ENCODE data around the gene ABHD10. TPM values are rescaled to one million over a fixed set of nuclear protein-coding genes. Genes with fewer than 3 reads are reported as not detected.

The ABHD10 gene
- total and polyA plus RNA-seq, 7 experiments from 2014 or later: 18.4 to 44.5 (median 37.6) TPM

DNA sequence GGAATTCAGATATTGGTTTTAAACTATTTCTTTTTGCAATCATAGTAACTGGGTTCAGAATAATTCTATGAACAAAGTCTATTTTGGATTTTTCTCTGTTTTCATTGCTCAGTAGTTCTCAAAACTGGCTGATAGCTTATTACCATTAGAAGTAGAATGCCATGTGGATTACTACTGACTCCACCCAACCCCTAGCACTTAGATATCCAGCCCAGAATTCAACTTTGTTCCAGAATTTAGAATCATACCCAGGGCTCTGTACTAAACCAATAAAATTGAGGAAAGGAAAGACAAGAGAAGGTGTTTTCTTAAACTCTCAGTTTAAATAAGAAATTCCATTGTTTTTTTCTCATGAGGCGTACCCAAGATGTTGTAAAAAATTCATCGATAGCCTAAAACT lies 39.0 kb upstream of the ABHD10 start:
- H3K27ac Mint-ChIP-seq: no peak overlapping the region
- no peak for DNase-seq
- H3K4me1 Mint-ChIP-seq: no peaks in the 10 kb centered on the region
- intact Hi-C loops (cut with micrococcal nuclease): no loop called here
- peaks cover 0 to 3% (median 0%) of the 10 kb centered on the region in 3 experiments for H3K36me3 ChIP-seq (ENCODE audit: control insufficient read depth in 2 of 3, insufficient read depth in 3 of 3, low read length in 3 of 3)
- no peak for ATAC-seq
- no peak overlapping the region for H3K4me3 Mint-ChIP-seq
- POLR2A ChIA-PET: no interaction called here
- no peaks in the 10 kb centered on the region for H3K27me3 Mint-ChIP-seq
- CTCF ChIA-PET: no interaction called here
- no peaks in the 10 kb centered on the region for H3K4me1 ChIP-seq (ENCODE audit: control insufficient read depth in 2 of 2, insufficient read depth in 2 of 2, low read length in 2 of 2)
- no peaks in the 10 kb centered on the region for H3K9me3 ChIP-seq (ENCODE audit: control insufficient read depth in 2 of 3, low read length in 3 of 3)
- no peak overlapping the region for H3K27ac ChIP-seq (ENCODE audit: low read depth, low read length)
- H3K9me3 Mint-ChIP-seq: no peaks in the 10 kb centered on the region
- H3K27me3 ChIP-seq (ENCODE audit: control insufficient read depth in 2 of 2, insufficient read depth in 2 of 2, low read length in 2 of 2): no peaks in the 10 kb centered on the region
- H3K36me3 Mint-ChIP-seq: no peaks in the 10 kb centered on the region
- H3K4me3 ChIP-seq (ENCODE audit: low read length): no peak overlapping the region

DNA sequence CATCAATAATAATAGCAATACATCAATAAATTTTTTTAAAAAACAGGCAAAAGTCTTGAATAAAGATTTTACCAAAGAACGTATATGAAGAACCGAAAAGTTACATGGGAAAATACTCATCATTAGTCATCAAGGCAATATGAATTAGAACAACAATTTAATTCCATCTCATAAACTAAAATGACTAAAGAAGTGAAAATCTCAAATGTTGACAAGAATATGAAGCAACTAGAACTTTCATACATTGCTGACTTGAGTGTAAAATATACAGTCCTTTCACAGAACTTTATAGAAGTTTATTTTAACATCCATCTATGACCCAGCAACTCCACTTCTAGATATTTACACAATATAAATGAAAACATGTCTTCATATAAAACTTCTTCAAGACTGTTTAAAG lies 35.3 kb upstream of the ABHD10 start:
- no peak for ATAC-seq
- Histone ChIP-seq H3K4me1 (ENCODE audit: control insufficient read depth in 2 of 2, insufficient read depth in 2 of 2, low read length in 2 of 2) (no peaks in the 10 kb centered on the region), H3K36me3 (ENCODE audit: control insufficient read depth in 2 of 3, insufficient read depth in 3 of 3, low read length in 3 of 3) (peaks cover 0 to 3% (median 0%) of the 10 kb centered on the region in 3 experiments), H3K9me3 (ENCODE audit: control insufficient read depth in 2 of 3, low read length in 3 of 3) (no peaks in the 10 kb centered on the region), H3K27ac (ENCODE audit: low read depth, low read length) (no peak overlapping the region), H3K27me3 (ENCODE audit: control insufficient read depth in 2 of 2, insufficient read depth in 2 of 2, low read length in 2 of 2) (no peaks in the 10 kb centered on the region), H3K4me3 (ENCODE audit: low read length) (no peak overlapping the region)
- H3K27ac Mint-ChIP-seq: no peak overlapping the region
- no peak for DNase-seq
- H3K4me3 Mint-ChIP-seq: no peak overlapping the region
- CTCF ChIA-PET: no interaction called here
- no peaks in the 10 kb centered on the region for H3K36me3 Mint-ChIP-seq
- intact Hi-C loops (cut with micrococcal nuclease): no loop called here
- H3K9me3 Mint-ChIP-seq: no peaks in the 10 kb centered on the region
- H3K27me3 Mint-ChIP-seq: peaks cover 0 to 11% (median 0%) of the 10 kb centered on the region in 5 donors
- POLR2A ChIA-PET: no interaction called here
- H3K4me1 Mint-ChIP-seq: no peaks in the 10 kb centered on the region

DNA sequence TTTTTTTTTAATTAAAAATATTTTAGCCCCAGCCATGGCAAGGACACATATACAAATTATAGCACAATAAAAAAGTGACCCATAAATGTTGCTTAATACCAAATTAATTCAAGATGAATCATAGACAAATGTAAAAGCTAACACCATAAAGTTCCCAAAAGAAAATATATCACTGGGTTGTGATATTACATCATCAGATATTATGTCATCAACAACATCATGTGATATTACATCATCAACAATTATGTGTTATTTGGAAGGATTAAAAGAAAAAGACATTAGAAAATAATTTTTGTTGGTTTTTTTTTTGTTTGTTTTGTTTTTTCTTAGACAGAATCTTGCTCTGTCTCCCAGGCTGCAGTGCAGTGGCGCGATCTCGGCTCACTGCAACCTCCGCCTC lies 34.5 kb upstream of the ABHD10 start:
- no peak overlapping the region for H3K27ac Mint-ChIP-seq
- peaks cover 0 to 17% (median under 1%) of the 10 kb centered on the region in 5 donors for H3K27me3 Mint-ChIP-seq
- Histone ChIP-seq H3K27me3 (ENCODE audit: control insufficient read depth in 2 of 2, insufficient read depth in 2 of 2, low read length in 2 of 2) (no peaks in the 10 kb centered on the region), H3K27ac (ENCODE audit: low read depth, low read length) (no peak overlapping the region), H3K4me3 (ENCODE audit: low read length) (no peak overlapping the region), H3K9me3 (ENCODE audit: control insufficient read depth in 2 of 3, low read length in 3 of 3) (no peaks in the 10 kb centered on the region), H3K4me1 (ENCODE audit: control insufficient read depth in 2 of 2, insufficient read depth in 2 of 2, low read length in 2 of 2) (no peaks in the 10 kb centered on the region), H3K36me3 (ENCODE audit: control insufficient read depth in 2 of 3, insufficient read depth in 3 of 3, low read length in 3 of 3) (peaks cover 0 to 3% (median 0%) of the 10 kb centered on the region in 3 experiments)
- H3K4me1 Mint-ChIP-seq: no peaks in the 10 kb centered on the region
- no peak overlapping the region for H3K4me3 Mint-ChIP-seq
- CTCF ChIA-PET: no interaction called here
- DNase-seq (no peak), ATAC-seq (no peak)
- no peaks in the 10 kb centered on the region for H3K9me3 Mint-ChIP-seq
- POLR2A ChIA-PET: interaction anchor here (0.7 kb wide), 1 partner anchor 1011 kb away, joined by 4 read pairs; no protein-coding TSS in a partner anchor
- intact Hi-C loops (cut with micrococcal nuclease): no loop called here
- no peaks in the 10 kb centered on the region for H3K36me3 Mint-ChIP-seq

DNA sequence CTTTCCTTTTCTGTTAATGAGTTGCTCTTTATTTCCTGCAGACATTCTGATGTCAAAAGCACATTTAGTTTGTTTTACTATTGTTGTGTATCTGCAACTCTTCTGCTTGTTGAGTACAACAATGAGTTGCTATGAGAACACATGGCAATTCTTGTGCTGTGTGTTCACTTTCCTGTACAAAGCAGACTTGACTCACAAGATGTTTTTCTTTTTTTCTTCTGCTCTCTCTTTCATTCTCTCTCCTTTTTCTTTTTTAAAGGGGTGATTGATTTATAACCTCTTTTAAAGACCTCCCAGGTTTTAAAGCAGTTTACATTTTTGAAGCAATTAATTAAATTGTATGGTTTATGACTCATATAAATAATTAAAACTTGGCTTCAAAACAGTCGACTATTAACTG lies 31.6 kb upstream of the ABHD10 start:
- intact Hi-C loops (cut with micrococcal nuclease): no loop called here
- Mint-ChIP-seq H3K4me3 (no peak overlapping the region), H3K36me3 (no peaks in the 10 kb centered on the region), H3K27ac (no peak overlapping the region), H3K27me3 (peaks cover 0 to 25% (median 4%) of the 10 kb centered on the region in 5 donors), H3K9me3 (no peaks in the 10 kb centered on the region), H3K4me1 (no peaks in the 10 kb centered on the region)
- Histone ChIP-seq H3K36me3 (ENCODE audit: control insufficient read depth in 2 of 3, insufficient read depth in 3 of 3, low read length in 3 of 3) (no peaks in the 10 kb centered on the region), H3K27ac (ENCODE audit: low read depth, low read length) (no peak overlapping the region), H3K4me3 (ENCODE audit: low read length) (no peak overlapping the region), H3K9me3 (ENCODE audit: control insufficient read depth in 2 of 3, low read length in 3 of 3) (no peaks in the 10 kb centered on the region), H3K4me1 (ENCODE audit: control insufficient read depth in 2 of 2, insufficient read depth in 2 of 2, low read length in 2 of 2) (no peaks in the 10 kb centered on the region), H3K27me3 (ENCODE audit: control insufficient read depth in 2 of 2, insufficient read depth in 2 of 2, low read length in 2 of 2) (no peaks in the 10 kb centered on the region)
- DNase-seq: no peak
- no peak for ATAC-seq
- ChIA-PET CTCF (no interaction called here), POLR2A (no interaction called here)

DNA sequence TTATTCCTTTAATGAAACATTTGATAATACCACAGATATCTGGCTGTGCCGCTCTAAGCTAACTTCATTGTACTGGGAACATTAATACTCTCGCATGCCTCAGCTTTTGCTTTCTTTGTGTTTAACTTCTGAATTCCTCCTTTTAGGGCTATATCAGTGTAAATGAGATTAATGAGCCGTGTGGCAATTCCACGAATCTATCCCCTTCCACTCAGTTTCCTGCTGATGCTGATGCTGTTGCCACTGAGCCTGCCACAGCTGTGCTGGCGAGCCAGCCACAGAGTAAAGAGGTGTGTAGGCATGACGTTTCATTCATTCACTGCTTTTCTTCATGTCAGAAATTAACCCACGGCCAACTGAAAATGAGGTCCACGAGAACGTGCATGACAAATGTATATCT lies 30.0 kb upstream of the ABHD10 start:
- no peaks in the 10 kb centered on the region for H3K9me3 ChIP-seq (ENCODE audit: control insufficient read depth in 2 of 3, low read length in 3 of 3)
- Mint-ChIP-seq H3K4me3 (no peak overlapping the region), H3K27ac (no peak overlapping the region), H3K36me3 (no peaks in the 10 kb centered on the region), H3K4me1 (no peaks in the 10 kb centered on the region), H3K27me3 (peaks cover 0 to 25% (median 4%) of the 10 kb centered on the region in 5 donors), H3K9me3 (no peaks in the 10 kb centered on the region)
- intact Hi-C loops (cut with micrococcal nuclease): no loop called here
- H3K4me3 ChIP-seq (ENCODE audit: low read length): no peak overlapping the region
- POLR2A ChIA-PET: no interaction called here
- ATAC-seq (no peak), DNase-seq (no peak)
- H3K27me3 ChIP-seq (ENCODE audit: control insufficient read depth in 2 of 2, insufficient read depth in 2 of 2, low read length in 2 of 2): no peaks in the 10 kb centered on the region
- no peaks in the 10 kb centered on the region for H3K4me1 ChIP-seq (ENCODE audit: control insufficient read depth in 2 of 2, insufficient read depth in 2 of 2, low read length in 2 of 2)
- no peaks in the 10 kb centered on the region for H3K36me3 ChIP-seq (ENCODE audit: control insufficient read depth in 2 of 3, insufficient read depth in 3 of 3, low read length in 3 of 3)
- H3K27ac ChIP-seq (ENCODE audit: low read depth, low read length): no peak overlapping the region
- CTCF ChIA-PET: no interaction called here

DNA sequence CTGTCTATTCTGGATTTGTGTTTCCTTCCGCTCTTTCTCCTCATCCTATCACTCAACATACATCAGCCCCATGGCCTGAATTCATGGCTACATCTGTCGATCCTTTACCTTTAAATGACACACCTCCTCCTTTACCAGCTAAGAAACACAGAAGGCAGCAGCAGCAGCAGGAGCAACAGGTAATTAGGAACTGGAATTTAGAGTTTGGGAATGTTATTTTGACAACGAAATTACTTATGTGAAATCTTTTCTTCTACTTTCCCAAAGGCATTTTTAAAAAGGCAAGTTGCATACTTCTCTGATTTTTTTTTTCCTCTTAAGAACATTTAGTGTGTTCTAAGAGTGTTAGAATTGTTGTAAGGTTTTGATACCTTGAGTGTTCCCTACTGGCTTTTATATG lies 29.1 kb upstream of the ABHD10 start:
- no peak overlapping the region for H3K4me3 Mint-ChIP-seq
- ChIA-PET CTCF (no interaction called here), POLR2A (interaction anchor here (0.7 kb wide), 1 partner anchor 201 kb away, joined by 6 read pairs; no protein-coding TSS in a partner anchor)
- peaks cover 0 to 25% (median 4%) of the 10 kb centered on the region in 5 donors for H3K27me3 Mint-ChIP-seq
- no peak overlapping the region for H3K27ac Mint-ChIP-seq
- no peak overlapping the region for H3K4me3 ChIP-seq (ENCODE audit: low read length)
- H3K36me3 Mint-ChIP-seq: no peaks in the 10 kb centered on the region
- H3K27me3 ChIP-seq (ENCODE audit: control insufficient read depth in 2 of 2, insufficient read depth in 2 of 2, low read length in 2 of 2): no peaks in the 10 kb centered on the region
- no peak for DNase-seq
- H3K9me3 ChIP-seq (ENCODE audit: control insufficient read depth in 2 of 3, low read length in 3 of 3): no peaks in the 10 kb centered on the region
- ATAC-seq: no peak
- no peaks in the 10 kb centered on the region for H3K4me1 Mint-ChIP-seq
- H3K36me3 ChIP-seq (ENCODE audit: control insufficient read depth in 2 of 3, insufficient read depth in 3 of 3, low read length in 3 of 3): no peaks in the 10 kb centered on the region
- H3K4me1 ChIP-seq (ENCODE audit: control insufficient read depth in 2 of 2, insufficient read depth in 2 of 2, low read length in 2 of 2): no peaks in the 10 kb centered on the region
- no peak overlapping the region for H3K27ac ChIP-seq (ENCODE audit: low read depth, low read length)
- H3K9me3 Mint-ChIP-seq: no peaks in the 10 kb centered on the region
- intact Hi-C loops (cut with micrococcal nuclease): no loop called here

DNA sequence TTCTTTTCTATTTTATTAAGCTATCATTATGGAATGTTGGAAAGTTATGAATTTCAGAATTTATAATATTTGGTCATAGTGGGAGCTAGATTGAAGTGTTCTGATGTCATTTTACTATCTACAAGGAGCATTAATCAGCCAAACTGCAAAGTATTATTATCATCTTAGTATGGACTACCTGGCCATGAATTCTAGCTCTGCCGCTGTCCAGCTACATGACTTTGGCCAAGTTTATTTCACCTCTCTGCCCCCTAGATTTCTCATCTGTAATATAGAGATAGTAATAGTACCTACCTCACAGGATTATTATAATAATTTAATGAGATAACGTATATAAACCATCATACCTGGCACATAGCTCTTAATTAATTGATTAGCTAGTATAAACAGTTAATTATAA lies 27.8 kb upstream of the ABHD10 start:
- intact Hi-C loops (cut with micrococcal nuclease): no loop called here
- Histone ChIP-seq H3K4me3 (ENCODE audit: low read length) (no peak overlapping the region), H3K27ac (ENCODE audit: low read depth, low read length) (no peak overlapping the region), H3K9me3 (ENCODE audit: control insufficient read depth in 2 of 3, low read length in 3 of 3) (no peaks in the 10 kb centered on the region), H3K36me3 (ENCODE audit: control insufficient read depth in 2 of 3, insufficient read depth in 3 of 3, low read length in 3 of 3) (no peaks in the 10 kb centered on the region), H3K4me1 (ENCODE audit: control insufficient read depth in 2 of 2, insufficient read depth in 2 of 2, low read length in 2 of 2) (no peaks in the 10 kb centered on the region), H3K27me3 (ENCODE audit: control insufficient read depth in 2 of 2, insufficient read depth in 2 of 2, low read length in 2 of 2) (no peaks in the 10 kb centered on the region)
- ChIA-PET CTCF (no interaction called here), POLR2A (no interaction called here)
- Mint-ChIP-seq H3K4me3 (no peak overlapping the region), H3K4me1 (no peaks in the 10 kb centered on the region), H3K36me3 (no peaks in the 10 kb centered on the region), H3K27ac (no peak overlapping the region), H3K27me3 (peaks cover 0 to 25% (median 0%) of the 10 kb centered on the region in 5 donors), H3K9me3 (no peaks in the 10 kb centered on the region)
- no peak for DNase-seq
- ATAC-seq: no peak

Measured in naive thymus-derived CD4-positive, alpha-beta T cell (primary cell).